ENCODE results near the gene CH25H. TPM values are rescaled to one million over a fixed set of nuclear protein-coding genes. Genes with fewer than 3 reads are reported as not detected.
"Not testable (repeated sequence)": the region's sequence is repeated elsewhere in the genome, so short reads cannot be mapped to it uniquely, and the experiment has no call there.

CH25H gene
- total RNA-seq (2014; rRNA removed), result 0.06 TPM in 2 replicates
- polyA plus RNA-seq (2012), result 0.04 TPM

DNA sequence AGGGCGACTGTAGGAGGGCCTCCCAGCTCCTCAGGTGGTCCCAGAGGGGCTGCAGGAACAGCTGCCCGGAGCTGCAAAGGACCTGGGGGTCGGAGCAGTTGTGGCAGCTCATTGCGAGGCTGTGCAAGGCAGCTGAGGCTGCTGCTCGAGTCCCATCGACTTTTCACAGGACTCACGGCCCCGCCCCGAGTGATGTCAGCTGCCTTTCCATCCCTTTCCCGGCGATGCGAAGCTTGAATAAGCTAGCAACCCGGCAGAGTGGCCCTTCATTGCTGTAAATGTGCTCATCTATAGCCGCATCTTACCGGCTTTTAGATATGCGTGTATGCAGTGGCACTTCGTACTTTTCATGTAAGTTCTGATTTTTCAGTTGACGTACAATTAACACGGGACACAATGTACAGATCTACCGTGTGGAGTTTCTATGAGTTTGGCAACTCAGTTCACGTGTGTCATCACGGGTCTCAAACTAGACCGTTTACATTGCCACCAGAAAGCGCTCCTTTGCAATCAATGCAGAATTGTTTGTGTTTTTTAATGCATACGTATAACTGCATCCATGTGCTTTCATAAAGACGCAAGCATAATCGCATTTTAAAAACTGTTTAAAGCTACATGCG is at the start of gene CH25H:
TSS of gene CH25H (minus strand) at position 137 of the 620 bp plus-strand sequence. CDS start at position 112, 25 bp downstream.
- peak; percentile 78 for DNase-seq (ENCODE audit: low read depth)

DNA sequence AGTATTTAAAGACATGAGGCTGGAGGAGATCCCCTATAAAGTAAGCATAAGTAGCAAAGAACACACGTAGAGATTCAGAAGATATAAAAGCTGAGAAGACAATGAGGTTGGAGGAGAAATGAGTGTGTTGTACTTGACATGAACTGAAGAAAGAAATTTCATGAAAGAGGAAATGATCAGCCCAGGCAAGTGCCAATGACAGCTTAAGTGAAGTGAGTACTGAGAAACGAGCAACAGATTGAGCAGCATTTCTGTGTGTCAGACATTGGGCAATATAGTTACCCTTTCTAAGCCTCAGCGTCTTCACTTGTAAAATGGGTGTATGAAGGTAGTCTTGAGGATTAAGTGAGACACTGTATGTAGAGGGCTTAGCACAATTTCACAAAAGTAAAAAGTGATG is 49.2 kb upstream of the CH25H start:
- DNase-seq (ENCODE audit: low read depth), result no peak

DNA sequence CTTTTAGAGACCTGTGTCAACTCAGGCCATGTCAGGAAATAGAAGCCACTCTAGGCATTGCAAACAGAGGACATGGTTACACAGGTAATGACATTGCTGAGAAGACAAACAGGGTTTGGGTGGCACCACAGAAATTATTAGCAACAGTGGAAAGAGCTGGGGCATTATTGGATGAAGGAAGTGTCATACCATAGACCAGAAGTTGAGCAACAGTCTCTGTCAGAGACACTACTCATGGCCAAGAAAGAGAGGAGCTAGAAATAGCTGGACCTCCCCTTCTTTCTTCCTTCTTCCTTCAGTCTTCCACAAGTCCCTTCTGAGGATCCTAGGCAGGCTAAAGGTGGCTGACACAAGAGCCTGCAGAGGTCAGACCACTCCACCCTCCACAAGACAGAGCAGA is 48.7 kb upstream of the CH25H start:
- no peak for DNase-seq (ENCODE audit: low read depth)

GRCh38 chr10:89255091-89255579 is 48.0 kb upstream of the CH25H start:
- DNase-seq (ENCODE audit: low read depth), result not testable (repeated sequence)

DNA sequence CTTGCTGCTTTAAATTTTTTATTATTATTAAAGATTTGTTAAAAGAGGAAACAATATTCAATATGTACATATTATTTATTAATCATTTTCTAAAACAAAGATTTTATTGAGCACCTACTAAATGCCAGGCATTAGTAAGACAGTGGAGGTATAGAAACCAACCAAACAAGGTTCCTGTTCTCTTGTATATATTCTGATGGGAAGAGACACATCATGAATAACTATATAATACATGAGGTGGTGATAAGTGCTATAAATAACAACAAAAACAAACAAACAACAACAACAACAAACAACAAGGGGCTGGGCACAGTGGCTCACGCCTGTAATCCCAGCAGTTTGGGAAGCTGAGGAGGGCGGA is 45.1 kb upstream of the CH25H start:
- DNase-seq (ENCODE audit: low read depth), result no peak

DNA sequence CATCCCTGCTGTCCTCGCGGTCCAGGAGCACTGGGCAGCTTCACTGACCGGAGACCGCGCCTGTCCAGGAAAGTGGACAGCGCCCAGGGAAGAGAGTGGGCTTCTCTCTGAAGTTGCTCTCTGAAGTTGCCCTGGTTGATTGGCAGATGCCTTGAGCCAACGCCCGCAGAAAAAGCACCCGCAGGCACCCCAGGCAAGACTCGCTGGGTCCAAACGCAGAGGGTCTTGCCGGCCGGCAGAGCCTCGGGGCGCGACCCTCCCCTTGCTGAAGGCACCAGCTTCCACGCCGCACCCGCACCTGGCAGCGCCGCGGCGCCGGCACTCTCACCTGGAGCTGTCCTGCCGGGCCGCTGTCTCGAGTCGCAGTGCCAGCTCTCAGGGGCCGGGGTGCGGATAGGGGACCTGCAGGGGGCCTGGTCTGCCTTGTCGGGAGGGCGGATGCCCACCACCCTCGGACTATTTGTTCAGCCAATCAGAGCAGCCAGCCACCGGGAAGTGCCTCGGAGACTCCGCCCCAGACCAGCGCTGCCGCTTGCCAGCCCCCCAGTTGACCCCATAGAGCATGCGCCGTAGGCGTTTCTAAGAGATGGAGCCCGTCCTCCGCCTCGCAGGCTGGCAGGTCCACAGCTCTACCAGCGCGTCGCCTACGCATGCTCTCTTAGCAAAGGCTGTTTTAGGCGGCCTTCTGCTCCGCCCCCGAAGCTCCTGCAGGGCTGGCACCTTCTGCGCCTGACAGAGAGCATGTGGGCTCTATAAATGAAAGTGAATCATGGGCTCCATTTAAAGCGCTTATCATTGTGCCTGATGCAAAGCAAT is 44.5 kb upstream of the CH25H start, which contains the start of gene LIPA:
TSS of gene LIPA (minus strand) at position 367 of the 816 bp plus-strand sequence. CDS start 4,127 bp downstream, outside the sequence.
- peak; percentile 97 for DNase-seq (ENCODE audit: low read depth)

DNA sequence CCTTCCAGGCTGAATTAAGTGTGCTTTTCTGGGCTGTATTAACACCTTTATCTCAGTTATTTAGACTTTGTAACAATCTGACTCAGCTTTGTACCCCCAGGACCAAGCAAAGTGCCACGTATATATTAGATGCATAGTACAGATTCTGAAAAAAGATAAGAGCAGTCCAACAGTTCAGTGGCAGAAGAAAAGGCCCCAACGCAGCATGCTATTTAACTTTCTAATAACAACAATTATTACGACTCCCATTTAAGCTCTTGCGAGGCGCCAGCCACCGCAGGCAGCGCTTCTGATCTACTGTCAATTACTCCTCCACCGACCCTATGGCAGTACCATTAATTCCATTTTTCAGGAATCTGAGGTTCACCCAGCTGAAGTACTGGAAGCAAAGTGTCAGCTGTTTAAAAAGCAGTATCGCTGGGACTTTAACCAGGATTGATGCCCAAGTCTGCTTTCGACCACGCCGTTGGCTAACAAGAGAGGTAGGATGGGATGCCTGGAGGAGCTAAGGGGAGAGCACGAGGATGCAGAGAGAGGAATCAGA is 43.8 kb upstream of the CH25H start:
- DNase-seq (ENCODE audit: low read depth), result no peak

- no peak for DNase-seq (ENCODE audit: low read depth)
Measured at GRCh38 chr10:89248990-89249389, 41.9 kb upstream of the CH25H start.

DNA sequence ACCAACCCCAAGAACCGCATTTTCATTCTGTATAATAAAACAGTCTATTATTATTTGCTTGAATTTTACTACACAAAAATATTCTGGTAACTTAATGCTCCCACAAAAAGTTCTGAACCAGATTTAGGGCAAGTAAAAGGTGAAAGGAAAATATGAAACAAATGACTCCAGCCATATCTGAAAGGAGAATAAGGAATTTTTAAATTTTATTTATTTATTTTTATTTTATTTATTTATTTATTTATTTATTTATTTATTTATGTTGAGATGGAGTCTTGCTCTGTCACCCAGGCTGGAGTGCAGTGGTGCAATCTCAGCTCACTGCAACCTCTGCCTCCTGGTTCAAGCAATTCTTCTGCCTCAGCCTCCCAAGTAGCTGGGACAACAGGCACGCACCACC is 40.5 kb upstream of the CH25H start:
- not testable (repeated sequence) for DNase-seq (ENCODE audit: low read depth)

- no peak for DNase-seq (ENCODE audit: low read depth)
Measured at GRCh38 chr10:89245802-89246201, 38.7 kb upstream of the CH25H start.

GRCh38 chr10:89242840-89243568 is 35.9 kb upstream of the CH25H start:
- DNase-seq (ENCODE audit: low read depth), result no peak

DNA sequence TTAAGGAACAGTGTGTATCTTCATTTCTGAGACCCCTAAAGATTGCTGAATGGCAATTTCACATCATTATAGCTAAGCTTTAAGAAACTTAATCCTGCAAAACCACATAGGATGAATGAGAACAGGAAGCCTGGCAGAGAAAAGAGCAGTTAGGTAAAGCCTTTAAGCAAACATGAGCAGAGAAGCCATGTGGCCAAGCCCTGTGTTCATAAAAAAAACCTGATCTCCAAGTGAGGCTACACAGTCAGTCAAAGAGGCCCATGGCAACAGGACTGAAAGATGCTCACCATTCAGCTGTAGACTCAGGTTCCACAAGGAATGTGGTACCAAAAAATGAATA is 35.2 kb upstream of the CH25H start:
- no peak for DNase-seq (ENCODE audit: low read depth)

- DNase-seq (ENCODE audit: low read depth), result peak; percentile 25
Measured at GRCh38 chr10:89241486-89242344, 34.6 kb upstream of the CH25H start.

- DNase-seq (ENCODE audit: low read depth), result no peak
Measured at GRCh38 chr10:89241026-89241425, 33.9 kb upstream of the CH25H start.

- no peak for DNase-seq (ENCODE audit: low read depth)
Measured at GRCh38 chr10:89240519-89240918, 33.4 kb upstream of the CH25H start.

DNA sequence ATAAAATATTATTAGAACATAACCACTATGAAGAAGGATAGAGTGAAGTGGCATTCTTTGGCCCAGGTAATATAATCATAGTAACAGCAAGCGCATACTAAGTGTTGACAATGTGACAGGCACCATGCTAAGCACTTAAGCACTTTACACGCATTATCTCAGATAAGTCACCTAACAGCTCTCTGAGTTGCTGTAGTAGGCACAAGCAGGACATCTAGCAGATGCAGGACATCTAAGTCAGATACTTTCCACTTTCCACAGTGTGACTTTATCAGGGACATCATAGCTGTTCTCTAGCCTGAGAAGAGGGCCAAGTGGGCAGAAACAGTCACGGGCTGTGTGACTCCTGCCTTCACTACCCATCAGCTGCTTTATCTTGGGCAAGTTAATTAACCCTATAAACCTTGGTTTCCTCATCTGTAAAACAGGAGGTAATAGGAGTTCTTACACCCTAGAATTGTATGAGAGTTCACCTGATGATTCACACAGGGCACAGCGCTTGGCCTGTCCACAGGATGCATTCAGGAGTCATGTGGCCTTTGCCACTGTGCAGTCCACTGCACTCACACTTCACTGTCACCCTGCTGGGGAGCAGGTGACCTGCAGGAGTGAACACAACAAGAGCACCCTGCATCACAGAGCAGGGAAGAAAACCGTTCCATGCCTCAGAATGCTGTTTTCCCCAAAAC is 32.0 kb upstream of the CH25H start:
- no peak for DNase-seq (ENCODE audit: low read depth)

DNA sequence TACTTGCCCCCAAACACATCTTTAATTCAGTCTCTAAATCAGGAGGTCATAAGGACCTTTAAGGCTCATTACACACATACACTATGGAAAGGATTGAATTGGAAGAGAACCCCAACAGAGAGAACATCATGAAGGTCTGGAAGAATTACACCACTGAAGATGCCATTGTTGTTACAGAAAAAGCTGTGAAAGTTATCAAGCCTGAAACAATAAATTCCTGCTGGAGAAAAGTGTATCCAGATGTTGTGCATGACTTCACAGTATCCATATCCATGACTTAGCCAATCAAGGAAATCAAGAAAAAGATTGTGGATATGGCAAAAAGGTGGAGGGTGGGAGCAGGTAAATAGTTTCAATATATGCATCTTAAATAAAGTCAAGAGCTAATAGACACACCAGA is 30.7 kb upstream of the CH25H start:
- no peak for DNase-seq (ENCODE audit: low read depth)

GRCh38 chr10:89236226-89236797 is 29.2 kb upstream of the CH25H start:
- no peak for DNase-seq (ENCODE audit: low read depth)

DNA sequence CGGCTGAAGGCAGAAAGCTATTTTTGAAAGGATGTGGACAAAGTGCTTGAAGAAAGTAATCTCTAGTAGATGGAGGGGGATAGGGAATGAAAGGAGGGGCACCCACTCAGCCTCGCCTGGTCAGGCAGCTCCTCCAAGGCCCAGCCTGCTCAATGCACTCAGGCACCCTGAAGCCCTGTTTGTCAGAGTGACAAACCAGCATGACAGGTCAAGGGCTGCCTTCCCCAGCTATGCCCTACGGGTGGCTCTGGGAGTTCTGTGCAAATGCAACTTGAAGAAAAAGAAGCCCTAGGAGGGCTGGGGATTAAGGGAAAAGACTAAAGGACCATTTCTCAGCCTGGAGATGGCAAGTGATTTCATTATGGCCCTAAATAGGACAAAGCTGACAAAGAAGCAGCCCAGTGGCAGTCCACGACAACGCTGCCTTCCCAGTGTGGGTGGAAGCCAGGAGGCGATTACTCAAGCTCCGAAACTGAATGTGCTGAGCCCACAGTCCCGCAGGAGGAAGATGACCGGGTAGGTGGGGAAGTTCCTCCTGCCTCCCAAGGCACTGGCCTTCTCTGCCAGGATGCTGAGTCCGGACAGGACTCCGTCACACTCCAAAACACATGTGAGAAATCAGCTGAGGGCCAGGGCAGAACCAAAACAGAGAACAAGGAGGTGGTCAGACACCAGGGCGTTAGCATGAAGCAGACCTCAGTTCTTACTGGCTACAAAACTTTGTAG is 28.1 kb upstream of the CH25H start:
- DNase-seq (ENCODE audit: low read depth), result no peak

Data from LHCN-M2 (cell line).